AG09319 (cell line): ENCODE results near the gene ARHGAP32.
A peak's percentile ranks its signal among the peaks of the same experiment; 100 is the strongest.

Experiments used
- DNase-seq: peaks from one replicate; pipeline ENCODE4 v3.0.0-alpha.2; 2010; ENCODE audit warnings: low read depth; ENCODE audit errors: extremely low read depth
- TF ChIP-seq, protein P1 (sequence below): IDR thresholded peaks from 2 replicates; pipeline ENCODE4 v1.5.1; 2011; ENCODE audit warnings: low read depth, mild to moderate bottlenecking, inconsistent platforms, low read length, moderate library complexity

The ARHGAP32 gene

DNA sequence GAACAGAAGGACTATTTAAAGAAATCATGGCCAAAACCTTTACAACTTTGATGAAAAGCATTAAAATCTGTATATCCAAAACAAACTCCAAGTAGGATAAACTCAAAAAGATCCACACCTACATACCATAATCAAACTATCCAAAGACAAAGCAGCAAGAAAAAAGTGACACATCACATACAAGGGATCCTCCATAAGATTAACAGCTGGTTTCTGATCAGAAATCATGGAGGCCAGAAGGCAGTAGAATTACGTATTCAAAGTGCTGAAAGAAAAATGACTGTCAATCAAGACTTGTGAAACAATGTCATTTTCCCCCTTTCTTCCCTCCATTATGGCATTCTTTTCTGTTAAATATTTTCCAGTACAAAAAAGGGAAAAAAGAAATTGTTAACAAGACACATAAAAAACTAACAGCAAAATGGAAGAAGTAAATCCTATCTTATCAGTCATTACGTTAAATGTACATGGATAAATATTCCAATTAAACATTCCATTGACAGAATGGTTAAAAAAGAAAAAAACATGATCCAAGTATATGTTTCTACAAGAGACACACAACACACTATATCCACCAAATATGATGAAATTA is 34.2 kb upstream of the ARHGAP32 start:
- TF ChIP-seq, protein P1, sequence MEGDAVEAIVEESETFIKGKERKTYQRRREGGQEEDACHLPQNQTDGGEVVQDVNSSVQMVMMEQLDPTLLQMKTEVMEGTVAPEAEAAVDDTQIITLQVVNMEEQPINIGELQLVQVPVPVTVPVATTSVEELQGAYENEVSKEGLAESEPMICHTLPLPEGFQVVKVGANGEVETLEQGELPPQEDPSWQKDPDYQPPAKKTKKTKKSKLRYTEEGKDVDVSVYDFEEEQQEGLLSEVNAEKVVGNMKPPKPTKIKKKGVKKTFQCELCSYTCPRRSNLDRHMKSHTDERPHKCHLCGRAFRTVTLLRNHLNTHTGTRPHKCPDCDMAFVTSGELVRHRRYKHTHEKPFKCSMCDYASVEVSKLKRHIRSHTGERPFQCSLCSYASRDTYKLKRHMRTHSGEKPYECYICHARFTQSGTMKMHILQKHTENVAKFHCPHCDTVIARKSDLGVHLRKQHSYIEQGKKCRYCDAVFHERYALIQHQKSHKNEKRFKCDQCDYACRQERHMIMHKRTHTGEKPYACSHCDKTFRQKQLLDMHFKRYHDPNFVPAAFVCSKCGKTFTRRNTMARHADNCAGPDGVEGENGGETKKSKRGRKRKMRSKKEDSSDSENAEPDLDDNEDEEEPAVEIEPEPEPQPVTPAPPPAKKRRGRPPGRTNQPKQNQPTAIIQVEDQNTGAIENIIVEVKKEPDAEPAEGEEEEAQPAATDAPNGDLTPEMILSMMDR, result no peak
- no peak for DNase-seq

DNA sequence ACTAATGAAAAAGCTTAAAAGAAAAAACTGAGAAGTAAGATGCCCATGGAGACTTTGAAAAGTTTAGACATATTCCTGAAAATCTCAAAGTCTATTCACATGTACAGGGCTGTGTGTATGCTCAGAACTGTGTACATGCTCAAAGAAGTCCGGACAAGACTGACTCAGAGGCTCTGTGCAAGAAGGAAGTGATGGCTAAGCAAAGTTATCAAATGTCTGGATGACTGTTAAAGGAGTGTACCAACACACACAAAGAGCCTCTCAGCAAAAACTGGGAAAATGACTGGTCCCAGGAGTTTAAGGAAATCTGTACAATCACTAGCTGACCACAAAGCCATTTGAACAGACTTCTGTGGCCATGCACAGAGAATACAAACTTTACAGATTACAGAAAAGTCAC is 33.1 kb upstream of the ARHGAP32 start:
- TF ChIP-seq, protein P1, result no peak
- no peak for DNase-seq

DNA sequence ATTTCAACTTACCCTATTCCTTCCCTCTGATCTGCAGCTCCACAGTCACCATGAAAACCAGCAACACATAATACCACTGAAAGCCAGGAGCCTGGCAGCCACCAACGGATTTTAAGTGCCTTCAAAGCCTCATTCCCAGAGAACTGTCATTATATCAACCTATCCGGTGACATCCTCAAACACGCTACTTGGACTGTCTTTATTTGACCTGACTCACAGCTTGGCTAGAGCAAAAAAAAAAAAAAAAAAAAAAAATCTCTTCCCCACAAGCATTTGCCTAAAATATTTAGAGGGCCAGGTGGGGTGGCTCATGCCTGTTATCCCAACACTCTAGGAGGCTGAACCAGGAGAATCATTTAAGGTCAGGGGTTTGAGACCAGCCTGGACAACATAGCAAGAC is 32.4 kb upstream of the ARHGAP32 start:
- TF ChIP-seq, protein P1, result no peak
- DNase-seq, result no peak

DNA sequence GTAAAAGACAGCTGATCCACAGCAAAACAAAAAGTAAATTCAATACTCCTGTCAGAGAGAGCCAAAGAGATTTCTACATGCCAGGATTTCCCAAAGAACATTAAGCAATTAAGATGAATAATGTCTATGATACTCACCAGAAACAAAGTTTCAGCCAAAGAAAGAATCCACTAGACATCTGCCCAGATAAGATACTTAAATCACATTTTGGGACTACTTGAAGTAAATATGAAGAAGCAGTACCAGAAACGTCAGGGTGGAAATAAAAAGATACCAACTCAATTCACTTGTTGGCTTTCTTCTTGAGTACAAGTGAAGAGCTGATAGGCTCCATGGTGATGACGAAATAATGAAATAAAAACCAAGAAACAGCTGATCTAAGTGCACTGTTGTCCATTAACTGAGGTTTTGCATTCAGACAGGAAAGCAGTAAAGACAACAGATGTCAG is 31.6 kb upstream of the ARHGAP32 start:
- peak; percentile 19 for DNase-seq
- TF ChIP-seq, protein P1, result no peak

GRCh38 chr11:129223260-129223659 is 31.1 kb upstream of the ARHGAP32 start:
- no peak for DNase-seq
- TF ChIP-seq, protein P1, result no peak

DNA sequence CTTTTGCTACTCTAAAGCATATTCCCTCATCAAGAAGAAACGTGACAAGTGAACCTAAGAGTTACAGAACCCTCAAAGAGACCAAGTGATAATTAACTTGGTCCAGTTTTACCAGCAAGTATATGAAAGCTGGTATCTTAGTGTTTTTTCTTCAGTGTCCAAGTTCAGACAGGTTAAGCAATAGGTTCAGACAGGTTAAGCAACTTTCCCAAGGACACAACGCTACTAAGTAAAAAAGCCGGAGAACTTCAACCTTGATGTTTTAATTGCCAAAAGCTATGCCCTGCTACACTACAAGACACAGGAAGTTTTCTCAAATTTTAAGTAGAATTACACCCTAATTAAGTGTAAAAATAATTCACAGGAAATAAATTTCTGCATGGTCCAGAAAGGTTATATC is 30.0 kb upstream of the ARHGAP32 start:
- DNase-seq, result no peak
- TF ChIP-seq, protein P1, result no peak

- DNase-seq, result no peak
Measured at GRCh38 chr11:129215506-129216245, 23.6 kb upstream of the ARHGAP32 start.

More at GRCh38 chr11:129215506-129216245, 23.6 kb upstream of the ARHGAP32 start:
- TF ChIP-seq, protein P1, result no peak
